ENCODE measurements around the gene TTC9B.

The TTC9B gene

GRCh38 chr19:40217934-40218890 lies at the start of gene TTC9B:
Gene TTC9B (minus strand): TSS chr19:40218384. CDS start chr19:40218381, 3 bp downstream.
- peak in 1 of 2 donors; percentile 9 for DNase-seq

DNA sequence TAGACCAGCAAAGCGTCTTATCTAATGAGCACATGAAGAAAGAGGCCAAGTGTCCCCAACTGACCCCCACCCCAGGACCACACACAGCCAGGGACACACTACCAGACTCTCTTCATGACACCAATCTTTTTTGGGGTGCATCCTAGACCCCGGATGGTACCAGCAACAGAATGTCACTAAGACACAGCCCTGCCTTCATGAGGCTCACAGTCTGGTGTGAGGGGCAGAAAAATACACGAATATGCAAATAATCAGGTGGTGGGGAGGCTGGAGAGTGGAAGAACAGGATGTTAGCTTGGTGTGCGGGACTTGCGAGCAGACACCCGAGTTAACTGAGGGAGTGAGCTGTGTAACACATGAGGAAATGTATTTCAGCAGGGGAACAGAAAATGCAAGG lies 49.4 kb upstream of the TTC9B start:
- DNase-seq: no peak

GRCh38 chr19:40266912-40267600 lies 48.9 kb upstream of the TTC9B start:
- no peak for DNase-seq

GRCh38 chr19:40266119-40266518 lies 47.9 kb upstream of the TTC9B start:
- no peak for DNase-seq

DNA sequence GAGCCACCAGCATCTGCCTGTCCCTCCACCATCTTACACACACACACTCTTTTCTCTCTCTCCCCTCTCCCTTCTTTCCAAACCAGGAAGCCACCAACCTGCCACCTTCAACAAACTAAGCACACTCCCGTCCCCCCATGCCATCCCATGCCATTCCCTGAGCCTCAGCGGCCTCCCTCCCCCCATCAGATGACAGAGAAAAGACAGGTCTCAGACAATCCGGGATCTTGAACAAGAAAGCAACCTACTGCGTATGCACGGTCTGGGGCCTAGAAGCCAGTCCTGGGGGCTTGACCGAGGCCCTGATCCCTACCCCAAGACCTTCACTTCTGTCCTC lies 47.5 kb upstream of the TTC9B start:
- no peak for DNase-seq

DNA sequence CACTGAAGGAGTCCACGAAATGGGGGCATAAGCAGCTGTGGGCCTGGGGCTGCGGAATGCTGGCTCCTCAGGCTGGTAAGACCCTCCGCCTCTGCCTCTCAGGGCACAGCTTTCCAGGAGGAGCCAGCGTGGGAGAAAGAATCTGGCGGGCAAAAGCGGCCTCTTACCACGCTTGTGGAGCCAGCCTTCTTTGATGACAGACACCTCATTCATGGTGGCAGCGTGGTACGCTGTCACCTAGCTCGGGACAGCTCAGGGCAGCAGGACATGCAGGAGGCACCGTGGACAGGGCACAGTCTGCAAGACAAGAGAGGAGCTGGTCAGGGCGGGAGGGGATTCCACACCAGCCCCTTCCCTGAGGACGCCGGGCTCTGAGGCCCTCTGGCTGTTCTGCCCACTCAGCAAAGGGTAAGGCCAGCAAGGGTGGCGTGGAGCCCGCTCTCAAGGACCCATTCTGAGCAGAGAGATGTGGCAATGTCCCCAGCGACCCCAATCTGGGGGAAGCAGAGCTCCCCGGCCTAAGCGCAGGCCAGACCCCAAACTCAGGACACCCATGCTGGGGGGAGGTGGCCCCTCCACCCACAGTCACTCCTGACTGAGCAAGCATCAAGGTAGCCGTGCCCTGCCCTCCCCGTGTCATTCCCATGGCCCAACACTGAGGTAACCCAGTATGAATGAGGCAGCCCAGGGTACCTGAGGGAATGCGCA lies 47.0 kb upstream of the TTC9B start:
- no peak for DNase-seq

- DNase-seq: no peak
These were observed 46.3 kb upstream of the TTC9B start for GRCh38 chr19:40264314-40265054.

DNA sequence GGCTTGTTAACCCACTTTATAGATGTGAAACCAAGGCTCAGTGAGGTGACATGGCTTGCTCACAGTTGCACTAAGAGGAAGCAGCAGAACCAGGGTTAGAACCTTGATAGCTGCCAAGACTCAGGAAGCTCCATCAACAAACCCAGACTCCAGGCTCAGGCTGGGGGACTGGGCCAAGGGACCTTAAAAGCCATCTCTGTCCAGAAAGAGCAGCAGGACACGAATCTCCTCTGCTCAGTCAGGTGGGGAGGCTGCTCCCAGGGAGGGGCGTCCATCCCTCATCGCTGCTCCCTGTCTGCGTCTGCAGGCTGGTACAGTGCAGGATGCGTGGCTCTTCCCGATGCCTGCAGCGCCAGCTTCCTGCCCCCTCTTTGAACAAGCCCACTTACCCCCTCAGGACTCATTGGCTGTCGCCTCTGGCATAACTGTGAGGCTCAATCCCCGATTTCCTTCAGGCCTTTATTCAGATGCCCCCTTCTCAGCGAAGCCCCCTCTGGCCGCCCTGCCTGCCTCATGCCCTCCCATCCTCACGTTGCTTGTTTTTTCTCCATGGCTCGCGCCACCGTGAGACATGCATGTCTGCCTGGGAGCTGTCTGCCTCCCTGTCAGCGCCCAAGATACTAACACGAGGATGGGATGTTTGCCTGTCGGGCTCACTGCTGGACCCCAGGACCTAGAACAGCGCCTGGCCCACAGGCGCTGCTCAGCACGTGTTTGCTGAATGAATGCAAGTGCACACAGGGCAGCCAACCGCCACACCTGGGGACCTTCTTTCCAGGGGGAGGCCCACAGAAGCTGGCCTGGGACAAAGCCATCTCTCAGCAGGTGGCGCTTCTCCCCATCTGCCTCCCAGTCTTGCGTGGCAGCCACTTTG lies 45.5 kb upstream of the TTC9B start:
- no peak for DNase-seq

DNA sequence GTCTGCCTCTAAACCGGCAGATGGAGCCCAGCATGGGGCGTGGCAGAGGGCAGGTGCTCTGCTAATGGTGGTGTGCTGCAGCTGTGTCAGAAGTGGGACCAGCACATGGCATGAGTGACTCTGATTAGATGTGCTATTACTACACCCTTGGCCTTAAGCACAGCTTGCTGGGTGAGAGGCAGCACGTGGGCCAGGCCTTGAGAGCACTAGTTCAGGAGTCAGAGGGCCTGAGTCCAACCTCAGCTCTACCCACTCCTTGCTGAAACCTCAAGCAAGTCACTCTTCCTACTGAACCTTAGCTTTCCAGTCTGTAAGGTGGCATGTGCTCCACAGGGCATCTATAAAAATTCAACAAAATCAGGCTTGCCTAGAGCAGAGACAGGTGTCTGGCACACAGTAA lies 44.2 kb upstream of the TTC9B start:
- no peak for DNase-seq

GRCh38 chr19:40261631-40262030 lies 43.4 kb upstream of the TTC9B start:
- peak; percentile 16 to 22 for DNase-seq

- DNase-seq: no peak
These were observed 38.9 kb upstream of the TTC9B start for GRCh38 chr19:40257096-40257517.

DNA sequence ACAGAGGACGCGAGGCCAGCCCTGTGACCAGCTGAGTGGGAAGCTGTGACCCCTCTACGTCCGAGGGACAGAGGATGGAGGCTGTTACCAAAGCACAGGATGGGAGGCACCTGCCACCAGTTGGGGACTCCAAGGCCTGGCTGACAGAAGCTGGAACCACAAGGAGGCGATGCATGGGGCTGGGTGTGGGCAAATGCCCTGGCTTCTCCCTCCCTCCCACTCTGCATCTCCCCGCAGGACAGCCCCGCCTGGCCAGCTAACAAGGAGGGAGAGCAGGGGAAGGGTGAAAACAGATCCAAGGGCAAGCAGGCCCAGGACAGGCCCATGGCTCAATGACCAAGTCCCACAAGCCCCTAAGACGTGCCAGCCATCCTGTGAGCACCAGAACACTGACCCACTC lies 38.3 kb upstream of the TTC9B start:
- DNase-seq: no peak

DNA sequence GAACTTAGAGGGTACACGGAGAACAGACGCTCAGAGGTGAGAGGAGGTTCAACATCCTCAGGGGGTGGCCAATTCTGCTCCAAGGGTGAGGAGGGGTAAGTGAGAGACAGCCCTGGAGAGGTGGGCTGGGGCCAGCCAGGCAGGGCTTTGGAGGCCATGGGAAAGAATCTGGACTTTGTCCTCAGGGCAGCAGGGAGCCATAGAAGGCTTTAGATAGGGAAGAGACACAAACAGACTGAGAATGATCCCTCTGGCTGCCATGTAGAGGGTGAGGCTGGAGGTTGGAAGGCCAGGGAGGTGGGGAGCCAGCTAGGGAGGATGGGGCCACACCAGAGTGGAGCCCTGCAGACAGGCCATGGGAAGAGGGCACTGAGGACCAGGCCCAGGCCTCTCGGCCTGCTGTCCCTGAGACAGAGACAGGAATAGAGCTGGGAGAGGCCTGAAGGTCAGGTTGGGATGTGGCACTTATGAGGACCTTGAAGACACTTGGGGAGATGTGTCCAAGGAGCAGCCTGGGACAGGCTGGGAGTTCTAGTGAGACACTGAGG lies 37.5 kb upstream of the TTC9B start:
- no peak for DNase-seq

DNA sequence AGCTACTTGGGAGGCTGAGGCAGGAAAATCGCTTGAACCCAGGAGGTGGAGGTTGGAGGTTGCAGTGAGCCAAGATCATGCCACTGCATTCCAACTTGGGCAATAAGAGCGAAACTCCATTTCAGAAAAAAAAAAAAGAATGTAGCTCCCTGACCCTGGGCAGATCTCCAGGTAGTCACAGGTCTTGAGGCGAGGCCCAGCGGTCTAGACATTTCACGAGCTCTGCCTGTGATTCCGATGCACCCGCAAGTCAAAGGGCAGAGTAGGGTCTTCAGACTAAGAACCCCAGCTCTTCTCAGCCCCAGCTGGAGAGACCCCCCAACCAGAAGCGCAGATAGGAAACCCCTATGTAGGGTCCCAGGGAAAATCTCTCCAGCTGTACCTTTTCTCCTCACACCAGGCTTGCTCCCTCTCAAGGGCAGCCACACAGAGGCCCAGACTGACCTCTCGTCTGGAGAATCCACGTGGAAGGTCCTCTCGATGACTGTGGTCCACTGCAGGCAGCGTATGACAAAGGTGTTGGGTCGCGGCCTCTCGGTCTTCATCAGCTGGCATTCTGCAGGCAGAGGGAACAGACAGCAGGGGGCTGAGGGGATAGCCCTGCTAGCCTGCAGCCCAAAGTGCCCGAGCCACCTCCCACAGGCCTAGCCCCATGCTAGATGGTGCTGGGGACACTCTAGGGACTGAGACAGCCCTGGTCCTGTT lies 36.7 kb upstream of the TTC9B start:
- DNase-seq: no peak

DNA sequence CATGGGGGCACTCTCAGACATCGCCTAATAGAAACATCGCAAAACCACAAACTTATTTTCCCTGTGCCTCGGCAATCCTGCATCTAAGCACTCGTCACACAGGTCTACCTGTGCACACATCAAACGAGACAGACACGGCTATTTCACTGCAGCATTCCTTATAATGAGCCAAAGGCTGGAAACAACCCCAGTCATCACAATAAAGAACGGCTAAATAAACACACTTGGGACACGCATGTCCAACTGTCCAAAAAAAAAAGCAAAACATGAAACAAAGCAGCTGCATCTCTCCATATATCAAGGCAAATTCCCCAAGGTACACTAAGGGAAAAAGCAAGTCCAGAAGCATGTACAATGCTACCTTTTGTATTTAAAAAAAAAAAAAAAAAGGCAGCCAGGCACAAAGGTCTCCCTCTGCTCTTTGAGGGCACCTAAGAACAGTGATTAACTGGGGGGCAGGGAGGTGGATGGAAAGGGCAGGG lies 35.5 kb upstream of the TTC9B start:
- DNase-seq: no peak

GRCh38 chr19:40252395-40252794 lies 34.2 kb upstream of the TTC9B start:
- DNase-seq: no peak

- DNase-seq: no peak
These were observed 33.8 kb upstream of the TTC9B start for GRCh38 chr19:40251991-40252390.

GRCh38 chr19:40251244-40251643 lies 33.1 kb upstream of the TTC9B start:
- no peak for DNase-seq

GRCh38 chr19:40249781-40250180 lies 31.6 kb upstream of the TTC9B start:
- DNase-seq: no peak

- no peak for DNase-seq
These were observed 31.0 kb upstream of the TTC9B start for GRCh38 chr19:40249201-40249600.
